Neural cell (in vitro differentiated cells): ENCODE measurements around the gene PRR15L. TPM values are rescaled to one million over a fixed set of nuclear protein-coding genes. Genes with fewer than 3 reads are reported as not detected.

Source experiments
- H2AFZ ChIP-seq: fragments of 200-600, 300-800 bp; sonication (generic), shearing (Covaris generic); 2 replicates; pipeline ENCODE4 v1.6.0; 2014; ENCODE audit warnings: low read depth, mild to moderate bottlenecking, antibody characterized with exemption, low read length, moderate library complexity
- H3F3A ChIP-seq: fragments of 200-600 bp; shearing (Covaris generic); 2 replicates; pipeline ENCODE4 v1.6.1; 2016; ENCODE audit warnings: mild to moderate bottlenecking, moderate library complexity, mixed read lengths, antibody characterized with exemption, low read length; ENCODE audit not compliant: insufficient read depth, poor library complexity, severe bottlenecking
- H3K27ac ChIP-seq: fragments of 200-600, 300-800 bp; sonication (generic), shearing (Covaris generic); 2 replicates; pipeline ENCODE4 v1.5.1; 2014; ENCODE audit warnings: mild to moderate bottlenecking, low read length, moderate library complexity
- H3K27me3 ChIP-seq: fragments of 300-800, 200-600 bp; sonication (generic), shearing (Covaris generic); 2 replicates; pipeline ENCODE4 v1.6.0; 2014; ENCODE audit warnings: mild to moderate bottlenecking, low read depth, low read length, moderate library complexity; ENCODE audit not compliant: insufficient read depth
- H3K36me3 ChIP-seq: fragments of 300-800, 200-600 bp; sonication (generic), shearing (Covaris generic); 2 replicates; pipeline ENCODE4 v1.5.1; 2014; ENCODE audit warnings: mild to moderate bottlenecking, antibody characterized with exemption, low read length, moderate library complexity; ENCODE audit not compliant: insufficient read depth
- H3K4me2 ChIP-seq: fragments of 300-800, 200-600 bp; sonication (generic), shearing (Covaris generic); 2 replicates; pipeline ENCODE4 v1.6.0; 2014; ENCODE audit warnings: mild to moderate bottlenecking, low read length
- H3K4me3 ChIP-seq: fragments of 300-800, 200-600 bp; sonication (generic), shearing (Covaris generic); 2 replicates; pipeline ENCODE4 v1.5.1; 2014; ENCODE audit warnings: mild to moderate bottlenecking, low read length, moderate library complexity
- H3K79me2 ChIP-seq: fragments of 200-600 bp; shearing (Covaris generic); replicated peaks from 2 replicates; pipeline ENCODE4 v1.6.0; 2014; ENCODE audit warnings: mild to moderate bottlenecking, low read length, moderate library complexity; ENCODE audit not compliant: insufficient read depth
- H3K9ac ChIP-seq: fragments of 300-800, 200-600 bp; sonication (generic), shearing (Covaris generic); 2 replicates; pipeline ENCODE4 v1.6.1; 2016; ENCODE audit warnings: mild to moderate bottlenecking, low read length, mixed read lengths
- H3K9me2 ChIP-seq: fragments of 200-600 bp; shearing (Covaris generic); 2 replicates; pipeline ENCODE4 v1.6.1; 2016; ENCODE audit warnings: mild to moderate bottlenecking, low read length, mixed read lengths; ENCODE audit not compliant: insufficient read depth
- H3K9me3 ChIP-seq: fragments of 200-600, 300-800 bp; sonication (generic), shearing (Covaris generic); 2 replicates; pipeline ENCODE4 v1.6.1; 2016; ENCODE audit warnings: mild to moderate bottlenecking, mixed run types, low read length, moderate library complexity, mixed read lengths
- H4K20me1 ChIP-seq: fragments of 200-600 bp; shearing (Covaris generic); 2 replicates; pipeline ENCODE4 v1.6.1; 2016; ENCODE audit warnings: mild to moderate bottlenecking, mixed run types; ENCODE audit not compliant: insufficient read depth
- CTCF ChIP-seq: fragments of 450-650 bp; IDR thresholded peaks from 2 replicates; pipeline ENCODE4 v1.5.1; 2014; ENCODE audit warnings: antibody characterized with exemption, mild to moderate bottlenecking, moderate library complexity; ENCODE audit not compliant: poor library complexity, severe bottlenecking
- EP300 ChIP-seq: fragments of 450-650 bp; conservative IDR thresholded peaks from 2 replicates; pipeline ENCODE4 v1.6.1; 2014; ENCODE audit warnings: antibody characterized with exemption, mild to moderate bottlenecking, moderate library complexity; ENCODE audit not compliant: poor library complexity, severe bottlenecking
- EZH2 ChIP-seq: fragments of 200-600, 300-800 bp; shearing (Covaris generic), sonication (generic); IDR thresholded peaks from 2 replicates; pipeline ENCODE4 v1.6.1; 2014; ENCODE audit warnings: antibody characterized with exemption, low read length, borderline replicate concordance, mild to moderate bottlenecking; ENCODE audit not compliant: insufficient read depth, poor library complexity, severe bottlenecking
- MXI1 ChIP-seq: fragments of 450-650 bp; conservative IDR thresholded peaks from 2 replicates; pipeline ENCODE4 v1.6.1; 2014; ENCODE audit warnings: antibody characterized with exemption, mild to moderate bottlenecking; ENCODE audit not compliant: poor library complexity, severe bottlenecking
- POLR2AphosphoS5 ChIP-seq: IDR thresholded peaks from 2 replicates; pipeline ENCODE4 v1.6.1; 2012
- RAD21 ChIP-seq: fragments of 450-650 bp; conservative IDR thresholded peaks from 2 replicates; pipeline ENCODE4 v1.6.1; 2014; ENCODE audit warnings: antibody characterized with exemption, mild to moderate bottlenecking, moderate library complexity
- REST ChIP-seq: IDR thresholded peaks from 2 replicates; pipeline ENCODE4 v1.6.1; 2012; ENCODE audit warnings: borderline replicate concordance
- SMC3 ChIP-seq: fragments of 450-650 bp; conservative IDR thresholded peaks from 2 replicates; pipeline ENCODE4 v1.6.1; 2014; ENCODE audit warnings: antibody characterized with exemption, mild to moderate bottlenecking, moderate library complexity; ENCODE audit not compliant: poor library complexity
- TAF1 ChIP-seq: IDR thresholded peaks from 2 replicates; pipeline ENCODE4 v1.6.1; 2012; ENCODE audit warnings: low read depth
- polyA plus RNA-seq: library from polyadenylated mRNA; depleted of rRNA; stranded (reverse); fragments of >200 nt; gene quantifications from 2 replicates; pipeline ENCODE4 v1.2.3, GENCODE V29; 2014

Gene PRR15L
- polyA plus RNA-seq, 1 donor from 2014 or later = not detected

GRCh38 chr17:47993964-47994363, 36.3 kb upstream of the PRR15L start:
- TF ChIP-seq EP300 (no peak), MXI1 (no peak), RAD21 (no peak), EZH2 (no peak), POLR2AphosphoS5 (no peak), REST (no peak), CTCF (no peak), TAF1 (no peak), SMC3 (no peak)

GRCh38 chr17:47993031-47993564, 35.4 kb upstream of the PRR15L start:
- TF ChIP-seq REST (no peak), POLR2AphosphoS5 (no peak), CTCF (no peak), EP300 (no peak), EZH2 (no peak)

More at GRCh38 chr17:47993964-47994363, 36.3 kb upstream of the PRR15L start:
- H3K9ac ChIP-seq = no peak overlapping the region
- no peaks in the 10 kb centered on the region for H4K20me1 ChIP-seq
- H3K36me3 ChIP-seq = no peaks in the 10 kb centered on the region
- no peaks in the 10 kb centered on the region for H3K9me3 ChIP-seq
- no peaks in the 10 kb centered on the region for H3K79me2 ChIP-seq
- H3K27me3 ChIP-seq = no peaks in the 10 kb centered on the region
- no peak overlapping the region for H2AFZ ChIP-seq
- no peak overlapping the region for H3K27ac ChIP-seq
- no peaks in the 10 kb centered on the region for H3F3A ChIP-seq
- no peak overlapping the region for H3K4me3 ChIP-seq
- no peaks in the 10 kb centered on the region for H3K9me2 ChIP-seq
- H3K4me2 ChIP-seq = no peak overlapping the region

More at GRCh38 chr17:47993031-47993564, 35.4 kb upstream of the PRR15L start:
- Histone ChIP-seq H3K9me2 (no peaks in the 10 kb centered on the region), H4K20me1 (no peaks in the 10 kb centered on the region), H3K27ac (peak overlapping the region; percentile 39), H3K4me2 (no peak overlapping the region), H3K4me3 (no peak overlapping the region), H3K9me3 (no peaks in the 10 kb centered on the region), H3K27me3 (no peaks in the 10 kb centered on the region), H3K9ac (no peak overlapping the region), H3F3A (no peaks in the 10 kb centered on the region), H3K79me2 (no peaks in the 10 kb centered on the region), H3K36me3 (no peaks in the 10 kb centered on the region), H2AFZ (no peak overlapping the region)
